HEK293 (cell line): ENCODE data around the gene CMBL.

Source experiments
- BCL11A ChIP-seq: fragments of 450-650 bp; formaldehyde crosslinking; IDR thresholded peaks from 2 replicates; pipeline ENCODE4 v1.5.1; 2016; ENCODE audit warnings: low read depth, missing biosample characterization, missing genetic modification characterization
- EGR2 ChIP-seq: fragments of 450-650 bp; formaldehyde crosslinking; IDR thresholded peaks from 2 replicates; pipeline ENCODE4 v1.5.1; 2016; ENCODE audit warnings: low read depth, missing biosample characterization, missing genetic modification characterization
- KLF8 ChIP-seq: fragments of 450-650 bp; formaldehyde crosslinking; IDR thresholded peaks from 2 replicates; pipeline ENCODE4 v1.5.1; 2016; ENCODE audit warnings: missing biosample characterization, missing genetic modification characterization
- PATZ1 ChIP-seq: fragments of 450-650 bp; formaldehyde crosslinking; IDR thresholded peaks from 2 replicates; pipeline ENCODE4 v1.5.1; 2016; ENCODE audit warnings: missing biosample characterization, missing genetic modification characterization
- SP3 ChIP-seq: fragments of 450-650 bp; formaldehyde crosslinking; IDR thresholded peaks from 2 replicates; pipeline ENCODE4 v1.5.1; 2016; ENCODE audit warnings: missing biosample characterization, missing genetic modification characterization
- ZBTB10 ChIP-seq: fragments of 450-650 bp; formaldehyde crosslinking; IDR thresholded peaks from 2 replicates; pipeline ENCODE4 v1.5.1; 2016; ENCODE audit warnings: missing biosample characterization, missing genetic modification characterization
- ZBTB20 ChIP-seq: fragments of 450-650 bp; formaldehyde crosslinking; IDR thresholded peaks from 2 replicates; pipeline ENCODE4 v1.5.1; 2016; ENCODE audit warnings: missing biosample characterization, missing genetic modification characterization
- ZBTB26 ChIP-seq: fragments of 450-650 bp; formaldehyde crosslinking; optimal IDR thresholded peaks from 2 replicates; pipeline ENCODE3; 2016; ENCODE audit warnings: missing biosample characterization, mild to moderate bottlenecking, missing genetic modification characterization
- ZFP41 ChIP-seq: fragments of 450-650 bp; formaldehyde crosslinking; IDR thresholded peaks from 2 replicates; pipeline ENCODE4 v1.5.1; 2016; ENCODE audit warnings: missing biosample characterization, missing genetic modification characterization, borderline replicate concordance
- ZIC2 ChIP-seq: fragments of 450-650 bp; formaldehyde crosslinking; IDR thresholded peaks from 2 replicates; pipeline ENCODE4 v1.5.1; 2016; ENCODE audit warnings: missing biosample characterization, missing genetic modification characterization
- ZNF132 ChIP-seq: fragments of 450-650 bp; formaldehyde crosslinking; IDR thresholded peaks from 2 replicates; pipeline ENCODE4 v1.5.1; 2017; ENCODE audit warnings: missing biosample characterization, missing genetic modification characterization, borderline replicate concordance
- ZNF140 ChIP-seq: fragments of 450-650 bp; formaldehyde crosslinking; IDR thresholded peaks from 2 replicates; pipeline ENCODE4 v1.5.1; 2016; ENCODE audit warnings: missing biosample characterization, missing genetic modification characterization
- ZNF2 ChIP-seq: fragments of 450-650 bp; formaldehyde crosslinking; IDR thresholded peaks from 2 replicates; pipeline ENCODE4 v1.5.1; 2016; ENCODE audit warnings: missing biosample characterization, missing genetic modification characterization
- ZNF221 ChIP-seq: fragments of 450-650 bp; formaldehyde crosslinking; IDR thresholded peaks from 2 replicates; pipeline ENCODE4 v1.5.1; 2017; ENCODE audit warnings: missing biosample characterization, missing genetic modification characterization, borderline replicate concordance
- ZNF248 ChIP-seq: fragments of 450-650 bp; formaldehyde crosslinking; IDR thresholded peaks from 2 replicates; pipeline ENCODE4 v1.5.1; 2017; ENCODE audit warnings: missing biosample characterization, missing genetic modification characterization
- ZNF302 ChIP-seq: fragments of 450-650 bp; formaldehyde crosslinking; IDR thresholded peaks from 2 replicates; pipeline ENCODE4 v1.5.1; 2016; ENCODE audit warnings: missing biosample characterization, missing genetic modification characterization, low read depth
- ZNF324 ChIP-seq: fragments of 450-650 bp; formaldehyde crosslinking; IDR thresholded peaks from 2 replicates; pipeline ENCODE4 v1.5.1; 2016; ENCODE audit warnings: missing biosample characterization, missing genetic modification characterization
- ZNF366 ChIP-seq: fragments of 450-650 bp; formaldehyde crosslinking; conservative IDR thresholded peaks from 2 replicates; pipeline ENCODE4 v1.5.1; 2016; ENCODE audit warnings: missing biosample characterization, missing genetic modification characterization
- ZNF37A ChIP-seq: fragments of 450-650 bp; IDR thresholded peaks from 2 replicates; pipeline ENCODE4 v1.5.1; 2018; ENCODE audit warnings: missing biosample characterization, missing genetic modification characterization
- ZNF404 ChIP-seq: fragments of 450-650 bp; formaldehyde crosslinking; IDR thresholded peaks from 2 replicates; pipeline ENCODE4 v1.5.1; 2017; ENCODE audit warnings: missing biosample characterization, missing genetic modification characterization
- ZNF48 ChIP-seq: fragments of 450-650 bp; formaldehyde crosslinking; IDR thresholded peaks from 2 replicates; pipeline ENCODE4 v1.5.1; 2016; ENCODE audit warnings: missing biosample characterization, missing genetic modification characterization
- ZNF488 ChIP-seq: fragments of 450-650 bp; formaldehyde crosslinking; IDR thresholded peaks from 2 replicates; pipeline ENCODE4 v1.5.1; 2016; ENCODE audit warnings: missing biosample characterization, missing genetic modification characterization
- ZNF501 ChIP-seq: fragments of 450-650 bp; formaldehyde crosslinking; IDR thresholded peaks from 2 replicates; pipeline ENCODE4 v1.5.1; 2016; ENCODE audit warnings: missing biosample characterization, missing genetic modification characterization
- ZNF571 ChIP-seq: fragments of 450-650 bp; formaldehyde crosslinking; IDR thresholded peaks from 2 replicates; pipeline ENCODE4 v1.5.0; 2017; ENCODE audit warnings: missing biosample characterization, missing genetic modification characterization
- ZNF629 ChIP-seq: fragments of 450-650 bp; formaldehyde crosslinking; IDR thresholded peaks from 2 replicates; pipeline ENCODE4 v1.5.1; 2017; ENCODE audit warnings: missing biosample characterization, missing genetic modification characterization
- ZNF776 ChIP-seq: fragments of 450-650 bp; formaldehyde crosslinking; IDR thresholded peaks from 2 replicates; pipeline ENCODE4 v1.5.0; 2017; ENCODE audit warnings: missing biosample characterization, missing genetic modification characterization, borderline replicate concordance
- ZNF777 ChIP-seq: fragments of 450-650 bp; formaldehyde crosslinking; IDR thresholded peaks from 2 replicates; pipeline ENCODE4 v1.5.1; 2017; ENCODE audit warnings: missing biosample characterization, missing genetic modification characterization, borderline replicate concordance
- ZXDB ChIP-seq: fragments of 450-650 bp; formaldehyde crosslinking; IDR thresholded peaks from 2 replicates; pipeline ENCODE4 v1.5.1; 2016; ENCODE audit warnings: missing biosample characterization, missing genetic modification characterization

CMBL gene

GRCh38 chr5:10288592-10289219, 19.0 kb downstream of the CMBL start (continued):
- TF ChIP-seq ZBTB10 (tag by site-specific recombination) (peak; percentile 43), ZFP41 (tag by site-specific recombination) (no peak), PATZ1 (no peak), ZNF777 (tag by site-specific recombination) (no peak), ZNF629 (tag by site-specific recombination) (0 out of 2 replicates have a peak, but pooled peaks have one; percentile 32), ZBTB26 (tag by site-specific recombination) (peak; percentile 24), ZIC2 (tag by site-specific recombination) (peak; percentile 94), ZNF302 (tag by site-specific recombination) (no peak), ZNF132 (tag by site-specific recombination) (no peak), ZNF48 (tag by site-specific recombination) (no peak), ZNF37A (tag by site-specific recombination) (peak; percentile 79; the same call in 1 of the 2 replicates), ZNF2 (tag by site-specific recombination) (no peak), EGR2 (peak; percentile 77), ZNF248 (no peak), BCL11A (peak; percentile 60; the same call in 1 of the 2 replicates), SP3 (tag by site-specific recombination) (no peak), ZNF140 (no peak), ZBTB20 (tag by site-specific recombination) (peak; percentile 42; the same call in 1 of the 2 replicates), ZNF776 (tag by site-specific recombination) (peak; percentile 97), ZXDB (tag by site-specific recombination) (peak; percentile 62), ZNF501 (tag by site-specific recombination) (peak; percentile 76), ZNF366 (0 out of 2 replicates have a peak, but pooled peaks have one; percentile 21), KLF8 (tag by site-specific recombination) (peak; percentile 32; the same call in 1 of the 2 replicates), ZNF221 (tag by site-specific recombination) (no peak), ZNF404 (tag by site-specific recombination) (no peak), ZNF488 (tag by site-specific recombination) (no peak), ZNF571 (tag by site-specific recombination) (peak; percentile 96; the same call in 1 of the 2 replicates), ZNF324 (tag by site-specific recombination) (peak; percentile 45; the same call in 1 of the 2 replicates)
